ENCODE data around the gene NFYC. TPM values are rescaled to one million over a fixed set of nuclear protein-coding genes. Genes with fewer than 3 reads are reported as not detected.
"Not testable (repeated sequence)": the region's sequence is repeated elsewhere in the genome, so short reads cannot be mapped to it uniquely, and the experiment has no call there.

The NFYC gene
- total RNA-seq, 6 donors from 2014 or later, result 40.0 to 73.3 (median 50.9) TPM

DNA sequence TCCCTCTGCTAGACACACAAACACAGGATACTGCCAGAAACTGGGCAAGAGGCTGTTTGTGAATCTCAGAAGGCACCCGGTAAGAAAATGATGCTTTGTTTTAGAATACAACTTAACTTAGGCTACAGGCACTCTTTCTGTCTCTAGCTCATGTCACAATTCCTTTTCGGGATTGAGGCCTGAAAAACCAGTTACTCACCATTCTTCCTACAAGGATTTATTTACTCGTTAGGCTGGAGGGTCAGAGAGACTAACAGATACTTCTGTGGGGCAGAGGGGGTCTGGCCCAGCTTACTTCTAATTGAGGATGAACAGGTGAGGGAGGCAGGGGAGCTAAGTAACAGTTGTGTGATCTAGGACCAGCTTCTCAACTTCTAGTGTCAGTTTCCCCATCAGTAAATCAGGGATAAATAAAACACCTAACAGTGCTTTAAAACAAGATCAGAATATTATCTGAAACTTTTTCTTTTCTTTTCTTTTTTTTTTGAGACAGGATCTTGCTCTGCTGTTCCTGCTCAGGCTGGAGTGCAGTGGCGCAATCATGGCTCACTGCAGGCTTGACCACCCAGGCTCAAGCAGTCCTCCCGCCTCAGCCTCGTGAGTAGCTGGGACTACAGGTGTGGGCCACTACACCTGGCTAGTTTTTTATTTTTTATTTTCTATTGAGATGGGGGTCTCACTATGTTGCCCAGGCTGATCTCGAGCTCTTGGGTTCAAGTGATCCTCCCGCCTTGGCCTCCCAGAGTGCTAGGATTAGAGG is 31.9 kb downstream of the NFYC start:
- Histone ChIP-seq H3K4me3 (no peak overlapping the region), H3K4me1 (peaks cover 20 to 38% (median 30%) of the 10 kb centered on the region in 4 donors), H3K9me3 (no peaks in the 10 kb centered on the region), H3K27me3 (no peaks in the 10 kb centered on the region), H3K36me3 (no peaks in the 10 kb centered on the region), H3K27ac (peak overlapping the region in 3 of 4 donors; percentile 16 to 19 (median 18))
- WGBS, 2 donors, result 66 to 78% methylated on average over 8 of the region's 8 CpGs
- no peak for TF ChIP-seq CTCF (IDR thresholded peaks at IDR 0.05)
- peak in 1 of 4 donors; percentile 24 for TF ChIP-seq EP300 (IDR thresholded peaks at IDR 0.05)
- TF ChIP-seq POLR2A (IDR thresholded peaks at IDR 0.05), result no peak
- DNase-seq (peak in 1 of 2 donors; percentile 61), ATAC-seq (ENCODE audit: low FRiP score in 2 of 2) (no peak)

- H3K9me3 ChIP-seq; H3K36me3 ChIP-seq; H3K27ac ChIP-seq; ATAC-seq (ENCODE audit: low FRiP score in 2 of 2); H3K27me3 ChIP-seq; H3K4me3 ChIP-seq; DNase-seq: not testable (repeated sequence)
- 96 to 99% methylated on average over 9 of the region's 9 CpGs for WGBS, 2 donors
- H3K4me1 ChIP-seq, result peaks cover 17 to 41% (median 25%) of the 10 kb centered on the region in 4 donors
Observed at GRCh38 chr1:40727662-40728061, 36.2 kb downstream of the NFYC start.

- H3K9me3 ChIP-seq; H3K27me3 ChIP-seq; ATAC-seq (ENCODE audit: low FRiP score in 2 of 2); H3K27ac ChIP-seq; H3K4me3 ChIP-seq; H3K36me3 ChIP-seq; DNase-seq: not testable (repeated sequence)
- peaks cover 13 to 37% (median 16%) of the 10 kb centered on the region in 4 donors for H3K4me1 ChIP-seq
- 81 to 92% methylated on average over 5 of the region's 5 CpGs for WGBS, 2 donors
Observed at GRCh38 chr1:40729316-40729862, 37.9 kb downstream of the NFYC start.

- WGBS, 2 donors, result 58 to 83% methylated on average over 2 of the region's 2 CpGs
- Histone ChIP-seq H3K4me1 (peaks cover 9 to 29% (median 14%) of the 10 kb centered on the region in 4 donors), H3K36me3 (no peaks in the 10 kb centered on the region), H3K9me3 (no peaks in the 10 kb centered on the region), H3K4me3 (no peak overlapping the region), H3K27ac (no peak overlapping the region), H3K27me3 (no peaks in the 10 kb centered on the region)
- TF ChIP-seq POLR2A (IDR thresholded peaks at IDR 0.05) (no peak), POLR2AphosphoS5 (IDR thresholded peaks at IDR 0.05) (no peak), EP300 (IDR thresholded peaks at IDR 0.05) (no peak), CTCF (IDR thresholded peaks at IDR 0.05) (no peak)
- ATAC-seq (ENCODE audit: low FRiP score in 2 of 2) (no peak), DNase-seq (no peak)
Observed at GRCh38 chr1:40732756-40733301, 41.3 kb downstream of the NFYC start.

DNA sequence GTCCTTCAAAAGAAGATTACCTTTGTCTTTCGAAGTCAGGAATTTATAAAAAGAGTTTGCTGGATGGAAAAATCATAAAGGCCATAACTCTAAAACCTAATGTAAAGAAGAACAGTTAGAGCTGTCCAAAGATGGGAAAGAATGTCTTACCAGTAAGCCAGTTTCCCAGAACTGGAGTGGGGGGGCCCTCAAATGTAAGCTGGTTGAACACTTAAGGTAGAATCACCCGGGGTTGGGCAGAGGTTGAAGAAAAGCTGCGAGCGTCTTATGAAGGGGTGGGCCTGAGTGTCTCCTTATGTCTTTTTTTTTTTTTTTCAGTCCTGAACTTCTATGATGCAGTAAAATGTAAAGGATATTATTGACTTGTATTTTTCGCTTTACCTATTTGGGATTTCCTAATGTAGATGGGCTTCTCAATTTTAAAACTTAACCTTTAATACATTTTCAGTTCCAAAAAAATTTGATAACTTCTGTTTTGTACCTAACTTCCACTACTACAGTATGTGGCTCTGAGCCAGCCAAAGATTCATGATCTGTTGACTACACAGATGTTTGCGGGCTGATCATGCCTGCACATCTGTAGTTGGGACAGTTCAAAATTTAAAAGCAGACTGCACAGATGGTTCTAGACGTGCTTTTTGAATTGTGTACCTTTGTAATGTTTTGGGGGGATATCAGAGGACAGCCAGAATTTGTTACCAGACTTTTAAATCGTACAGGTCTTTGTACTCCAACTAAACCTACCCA is 43.6 kb downstream of the NFYC start:
- Histone ChIP-seq H3K9me3 (no peaks in the 10 kb centered on the region), H3K4me3 (no peak overlapping the region), H3K4me1 (peaks cover 9 to 17% (median 14%) of the 10 kb centered on the region in 4 donors), H3K27me3 (no peaks in the 10 kb centered on the region), H3K36me3 (peaks cover 0 to 15% (median 11%) of the 10 kb centered on the region in 4 donors), H3K27ac (no peak overlapping the region)
- 89% methylated on average over 8 of the region's 8 CpGs for WGBS, 2 donors
- DNase-seq, result no peak
- TF ChIP-seq EP300 (IDR thresholded peaks at IDR 0.05) (no peak), POLR2A (IDR thresholded peaks at IDR 0.05) (no peak), POLR2AphosphoS5 (IDR thresholded peaks at IDR 0.05) (no peak), CTCF (IDR thresholded peaks at IDR 0.05) (no peak)
- ATAC-seq (ENCODE audit: low FRiP score in 2 of 2), result no peak
